Dendritic cell treated with granulocyte-macrophage colony-stimulating factor and Interleukin-4, amounts not matched to agents 40 ng/mL and 50 ng/mL, for 4 days (primary cell): Measurements from ENCODE around the gene DRAM2.

Source experiments
- H3K27ac Mint-ChIP-seq: one replicate; pipeline ENCODE4 v1.8.0; 2022; ENCODE audit warnings: mild to moderate bottlenecking, mixed read lengths
- H3K27me3 Mint-ChIP-seq: one replicate; pipeline ENCODE4 v1.8.0; 2022; ENCODE audit warnings: mild to moderate bottlenecking, mixed read lengths
- H3K36me3 Mint-ChIP-seq: one replicate; pipeline ENCODE4 v1.8.0; 2022; ENCODE audit warnings: low read depth, mixed read lengths
- H3K4me1 Mint-ChIP-seq: one replicate; pipeline ENCODE4 v1.8.0; 2022; ENCODE audit warnings: low read depth, mixed read lengths
- H3K4me3 Mint-ChIP-seq: one replicate; pipeline ENCODE4 v1.8.0; 2022; ENCODE audit warnings: mild to moderate bottlenecking, moderate library complexity, mixed read lengths
- H3K9me3 Mint-ChIP-seq: one replicate; pipeline ENCODE4 v1.8.0; 2022; ENCODE audit warnings: mixed read lengths
- intact Hi-C: fragments of 100-400 bp; cut with micrococcal nuclease; formaldehyde crosslinking; loops from one replicate; pipeline ENCODE4 v1.15.0; 2022

The DRAM2 gene

GRCh38 chr1:111139956-111140679, at the start of gene DRAM2, which contains the start of gene CEPT1:
Gene DRAM2 (minus strand): TSS chr1:111140093. CDS start chr1:111131554, 8,539 bp downstream.
Gene CEPT1 (plus strand): TSS chr1:111140223. CDS start chr1:111147715, 7,492 bp downstream.
- no peaks in the 10 kb centered on the region for H3K9me3 Mint-ChIP-seq
- H3K4me1 Mint-ChIP-seq = peaks cover 41% of the 10 kb centered on the region
- peaks cover 83% of the 10 kb centered on the region for H3K36me3 Mint-ChIP-seq
- H3K27ac Mint-ChIP-seq = peak within 1 kb of the TSS; percentile 95
- intact Hi-C loops = no loop called here
- H3K27me3 Mint-ChIP-seq = no peaks in the 10 kb centered on the region
- H3K4me3 Mint-ChIP-seq = peak within 1 kb of the TSS; percentile 100

- H3K4me3 Mint-ChIP-seq = no peak overlapping the region
- H3K27me3 Mint-ChIP-seq = no peaks in the 10 kb centered on the region
- H3K27ac Mint-ChIP-seq = no peak overlapping the region
- H3K9me3 Mint-ChIP-seq = no peaks in the 10 kb centered on the region
- intact Hi-C loops = no loop called here
- H3K4me1 Mint-ChIP-seq = peaks cover 29% of the 10 kb centered on the region
- H3K36me3 Mint-ChIP-seq = peaks cover 98% of the 10 kb centered on the region
These were observed 44.8 kb upstream of the DRAM2 start for GRCh38 chr1:111184663-111185062.

DNA sequence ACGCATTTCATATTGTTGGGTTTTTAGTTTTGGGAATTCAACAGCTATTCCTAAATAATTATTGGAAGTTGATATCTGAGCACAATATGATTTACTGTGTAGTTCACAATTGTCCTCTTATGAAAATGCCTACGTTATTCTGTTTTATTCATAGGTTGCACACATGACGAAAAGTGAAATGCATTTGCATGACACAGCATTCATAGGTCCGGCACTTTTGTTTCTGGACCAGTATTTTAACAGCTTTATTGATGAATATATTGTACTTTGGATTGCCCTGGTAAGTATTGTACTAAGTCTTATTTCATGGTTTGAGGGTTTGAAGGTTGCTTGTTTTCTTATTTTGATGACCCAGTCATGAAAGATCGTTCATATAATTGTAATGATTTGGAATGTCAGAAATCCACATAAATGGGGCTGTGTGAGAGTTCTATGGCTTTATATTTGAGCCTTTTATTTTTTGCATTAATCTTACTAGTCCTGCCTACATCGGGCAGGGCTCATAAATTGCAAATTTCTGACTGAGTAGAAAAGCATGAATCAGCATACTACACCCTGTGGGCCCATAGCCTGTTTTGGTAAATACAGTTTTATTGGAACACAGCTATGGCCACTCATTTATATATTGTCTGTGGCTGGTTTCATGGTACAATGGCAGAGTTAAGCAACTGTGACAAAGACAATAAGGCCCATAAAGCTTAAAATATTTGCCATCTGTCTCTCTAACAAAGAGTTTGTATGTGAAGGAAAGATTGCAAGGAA, 43.6 kb upstream of the DRAM2 start:
- H3K9me3 Mint-ChIP-seq = no peaks in the 10 kb centered on the region
- peaks cover 97% of the 10 kb centered on the region for H3K36me3 Mint-ChIP-seq
- H3K4me3 Mint-ChIP-seq = no peak overlapping the region
- no peak overlapping the region for H3K27ac Mint-ChIP-seq
- H3K27me3 Mint-ChIP-seq = no peaks in the 10 kb centered on the region
- peaks cover 20% of the 10 kb centered on the region for H3K4me1 Mint-ChIP-seq
- intact Hi-C loops = no loop called here

DNA sequence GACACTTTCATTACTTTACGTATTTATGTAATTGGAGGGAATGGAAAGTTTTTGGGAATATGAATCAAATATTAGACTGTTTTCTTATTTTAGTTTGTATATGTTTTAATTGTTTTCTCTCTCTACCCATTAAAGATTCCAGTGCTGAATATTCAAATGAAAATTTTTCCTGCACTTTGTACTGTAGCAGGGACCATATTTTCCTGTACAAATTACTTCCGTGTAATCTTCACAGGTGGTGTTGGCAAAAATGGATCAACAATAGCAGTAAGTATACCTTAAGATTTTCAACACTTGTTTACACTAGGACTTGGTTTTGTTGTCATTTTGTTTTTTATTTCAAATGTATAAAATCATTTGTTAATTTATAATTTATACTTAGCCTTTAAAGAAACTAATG, 42.2 kb upstream of the DRAM2 start:
- intact Hi-C loops = no loop called here
- Mint-ChIP-seq H3K27ac (no peak overlapping the region), H3K4me3 (no peak overlapping the region), H3K4me1 (peaks cover 19% of the 10 kb centered on the region), H3K36me3 (peaks cover 95% of the 10 kb centered on the region), H3K9me3 (no peaks in the 10 kb centered on the region), H3K27me3 (no peaks in the 10 kb centered on the region)

GRCh38 chr1:111179968-111180533, 40.2 kb upstream of the DRAM2 start:
- Mint-ChIP-seq H3K27ac (no peak overlapping the region), H3K27me3 (no peaks in the 10 kb centered on the region), H3K9me3 (no peaks in the 10 kb centered on the region), H3K4me1 (peaks cover 19% of the 10 kb centered on the region), H3K4me3 (no peak overlapping the region), H3K36me3 (peaks cover 91% of the 10 kb centered on the region)
- intact Hi-C loops = loop anchor here (10.0 kb wide), 1 partner anchor 55 kb away; no protein-coding TSS in a partner anchor

DNA sequence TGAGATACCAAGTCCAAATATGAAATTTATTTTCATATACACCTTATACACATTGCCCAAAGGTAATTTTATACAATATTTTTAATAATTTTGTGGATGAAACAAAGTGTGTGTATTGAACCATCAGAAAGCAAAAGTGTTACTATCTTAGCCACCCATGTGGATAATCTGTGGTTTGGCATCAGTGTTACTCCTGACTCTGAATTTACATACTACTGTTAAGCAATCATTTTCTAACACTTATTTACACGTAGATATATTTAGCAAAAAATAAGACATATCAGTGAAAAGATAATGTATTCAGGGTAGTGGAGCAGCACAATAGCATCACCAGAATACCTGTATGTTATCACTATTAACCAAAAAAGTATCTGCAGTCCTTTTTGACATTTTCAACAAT, 36.8 kb upstream of the DRAM2 start:
- Mint-ChIP-seq H3K4me1 (no peaks in the 10 kb centered on the region), H3K27me3 (no peaks in the 10 kb centered on the region), H3K4me3 (no peak overlapping the region), H3K36me3 (peaks cover 93% of the 10 kb centered on the region), H3K27ac (no peak overlapping the region), H3K9me3 (no peaks in the 10 kb centered on the region)
- intact Hi-C loops = loop anchor here (10.0 kb wide), 1 partner anchor 52 kb away; no protein-coding TSS in a partner anchor

DNA sequence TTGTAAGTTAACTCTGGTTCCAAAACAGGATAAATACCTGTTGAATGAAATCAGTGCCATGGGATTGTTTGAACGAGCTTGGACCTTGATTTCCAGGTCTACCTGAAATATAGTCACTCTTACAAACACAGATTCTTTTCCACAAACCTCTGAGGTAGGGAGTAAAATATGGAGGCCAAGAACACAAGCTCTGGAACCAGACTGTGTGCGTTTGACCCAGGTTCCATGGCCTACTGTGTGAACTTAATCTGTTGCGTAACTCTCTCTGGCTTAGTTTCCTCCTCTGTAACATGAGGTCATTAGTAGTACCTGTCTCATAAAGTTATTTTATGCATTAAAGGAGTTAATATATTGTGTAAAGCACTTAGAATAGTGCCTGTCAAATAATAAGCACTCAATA, 35.5 kb upstream of the DRAM2 start:
- Mint-ChIP-seq H3K4me1 (no peaks in the 10 kb centered on the region), H3K36me3 (peaks cover 87% of the 10 kb centered on the region), H3K4me3 (no peak overlapping the region), H3K27me3 (no peaks in the 10 kb centered on the region), H3K27ac (no peak overlapping the region), H3K9me3 (no peaks in the 10 kb centered on the region)
- intact Hi-C loops = loop anchor here (10.0 kb wide), 1 partner anchor 51 kb away; no protein-coding TSS in a partner anchor

- peaks cover 83% of the 10 kb centered on the region for H3K36me3 Mint-ChIP-seq
- no peaks in the 10 kb centered on the region for H3K4me1 Mint-ChIP-seq
- intact Hi-C loops = loop anchor here (10.0 kb wide), 1 partner anchor 49 kb away; no protein-coding TSS in a partner anchor
- H3K4me3 Mint-ChIP-seq = no peak overlapping the region
- no peaks in the 10 kb centered on the region for H3K27me3 Mint-ChIP-seq
- H3K9me3 Mint-ChIP-seq = no peaks in the 10 kb centered on the region
- no peak overlapping the region for H3K27ac Mint-ChIP-seq
These were observed 34.2 kb upstream of the DRAM2 start for GRCh38 chr1:111174070-111174469.

DNA sequence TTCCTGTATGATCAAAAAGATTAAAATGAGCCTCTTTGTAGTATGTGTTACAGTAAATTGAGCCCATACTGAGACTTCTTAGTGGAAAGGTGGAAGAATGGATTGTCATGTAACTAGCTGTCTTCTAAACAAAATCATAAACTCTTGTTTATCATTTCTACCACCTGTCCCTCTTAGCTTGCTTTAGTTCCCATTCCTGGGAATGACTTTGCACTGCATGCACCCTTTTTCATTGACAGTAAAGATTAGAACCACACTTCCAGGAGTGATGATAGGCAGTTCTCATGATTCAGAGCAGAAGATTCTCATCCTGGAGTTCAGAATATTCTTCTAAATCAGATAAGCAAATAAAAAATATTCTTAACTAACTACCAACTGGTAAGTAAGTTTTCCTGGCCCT, 32.6 kb upstream of the DRAM2 start:
- Mint-ChIP-seq H3K36me3 (peaks cover 84% of the 10 kb centered on the region), H3K27ac (no peak overlapping the region), H3K4me3 (no peak overlapping the region), H3K4me1 (no peaks in the 10 kb centered on the region), H3K9me3 (no peaks in the 10 kb centered on the region), H3K27me3 (no peaks in the 10 kb centered on the region)
- intact Hi-C loops = loop anchor here (10.0 kb wide), 1 partner anchor 48 kb away; no protein-coding TSS in a partner anchor

DNA sequence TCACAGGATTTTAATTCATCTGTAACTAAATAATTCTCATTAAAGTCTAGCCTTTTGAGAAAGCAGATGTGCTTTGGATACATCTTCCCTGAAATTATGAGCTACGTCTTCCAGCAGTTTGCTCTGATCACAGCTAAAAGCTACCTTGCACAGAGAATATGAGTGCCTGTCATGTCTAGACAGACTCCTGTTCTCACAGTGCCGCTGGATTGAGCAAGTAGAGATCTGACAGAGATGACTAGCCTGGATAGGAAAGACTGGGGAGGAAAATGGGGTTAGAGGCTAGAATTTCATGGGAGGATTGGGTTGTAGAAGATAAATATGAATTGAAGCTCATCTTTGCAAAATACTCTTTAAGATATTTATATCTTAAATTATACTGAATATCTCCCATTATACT, 24.3 kb upstream of the DRAM2 start:
- peaks cover 88% of the 10 kb centered on the region for H3K36me3 Mint-ChIP-seq
- H3K27ac Mint-ChIP-seq = no peak overlapping the region

DNA sequence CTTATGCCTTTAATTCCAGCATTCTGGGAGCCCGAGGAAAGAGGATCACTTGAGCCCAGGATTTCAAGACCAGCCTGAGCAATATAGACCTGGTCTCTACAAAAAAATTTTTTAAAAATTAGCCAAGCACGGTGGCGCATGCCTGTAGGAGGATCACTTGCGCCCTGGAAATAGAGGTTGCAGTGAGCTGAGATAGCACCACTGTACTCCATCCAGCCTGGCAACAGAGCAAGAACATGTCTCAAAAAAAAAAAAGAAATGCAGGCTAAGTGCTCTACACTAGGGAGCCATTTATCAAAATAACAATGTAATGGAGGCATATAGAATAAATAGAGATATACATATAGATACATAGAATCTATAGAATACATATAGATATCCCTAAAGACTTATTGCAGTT, 23.5 kb upstream of the DRAM2 start:
- intact Hi-C loops = no loop called here
- no peak overlapping the region for H3K4me3 Mint-ChIP-seq
- peaks cover 88% of the 10 kb centered on the region for H3K36me3 Mint-ChIP-seq

More for the DNA sequence above, 24.3 kb upstream of the DRAM2 start:
- no peaks in the 10 kb centered on the region for H3K27me3 Mint-ChIP-seq
- H3K9me3 Mint-ChIP-seq = no peaks in the 10 kb centered on the region
- H3K4me1 Mint-ChIP-seq = peaks cover 12% of the 10 kb centered on the region
- intact Hi-C loops = no loop called here
- H3K4me3 Mint-ChIP-seq = no peak overlapping the region

GRCh38 chr1:111162488-111162880, 22.6 kb upstream of the DRAM2 start:
- Mint-ChIP-seq H3K9me3 (no peaks in the 10 kb centered on the region), H3K4me3 (no peak overlapping the region), H3K36me3 (peaks cover 86% of the 10 kb centered on the region), H3K27me3 (no peaks in the 10 kb centered on the region), H3K4me1 (peaks cover 12% of the 10 kb centered on the region), H3K27ac (peak overlapping the region; percentile 2)
- intact Hi-C loops = no loop called here

More for the DNA sequence above, 23.5 kb upstream of the DRAM2 start:
- H3K27ac Mint-ChIP-seq = no peak overlapping the region
- H3K4me1 Mint-ChIP-seq = peaks cover 12% of the 10 kb centered on the region
- no peaks in the 10 kb centered on the region for H3K27me3 Mint-ChIP-seq
- no peaks in the 10 kb centered on the region for H3K9me3 Mint-ChIP-seq

- Mint-ChIP-seq H3K9me3 (no peaks in the 10 kb centered on the region), H3K27ac (peak overlapping the region; percentile 2), H3K36me3 (peaks cover 85% of the 10 kb centered on the region), H3K4me3 (no peak overlapping the region), H3K27me3 (no peaks in the 10 kb centered on the region), H3K4me1 (peaks cover 12% of the 10 kb centered on the region)
- intact Hi-C loops = no loop called here
These were observed 22.1 kb upstream of the DRAM2 start for GRCh38 chr1:111161843-111162487.
